ENCODE data around the gene LELP1. TPM values are rescaled to one million over a fixed set of nuclear protein-coding genes. Genes with fewer than 3 reads are reported as not detected.

The LELP1 gene
- polyA plus RNA-seq, 3 donors: not detected

- Mint-ChIP-seq H3K9me3 (peaks cover 0 to 1% (median 0%) of the 10 kb centered on the region in 7 donors), H3K27me3 (ENCODE audit: low read depth in 3 of 3) (peaks cover 5 to 26% (median 11%) of the 10 kb centered on the region in 3 donors), H3K4me3 (no peak overlapping the region), H3K36me3 (no peaks in the 10 kb centered on the region), H3K27ac (no peak overlapping the region), H3K4me1 (no peaks in the 10 kb centered on the region)
- Histone ChIP-seq H3K4me3 (replicated peaks in 1 of 3; ENCODE audit: low read depth in 2 of 3, low read length in 3 of 3) (no peak overlapping the region), H3K9me3 (replicated peaks in 1 of 2; ENCODE audit: control insufficient read depth in 1 of 2, insufficient read depth in 1 of 2, low read length in 2 of 2) (no peaks in the 10 kb centered on the region), H2AFZ (ENCODE audit: insufficient read depth, low read depth, low read length, poor library complexity, severe bottlenecking) (no peak overlapping the region), H4K20me1 (ENCODE audit: insufficient read depth, low read length) (no peaks in the 10 kb centered on the region), H3K27me3 (ENCODE audit: control insufficient read depth in 2 of 2, insufficient read depth in 2 of 2, low read length in 2 of 2) (peaks cover 7 to 10% of the 10 kb centered on the region in 2 donors), H3K27ac (ENCODE audit: low read depth in 1 of 2, low read length in 2 of 2) (no peak overlapping the region), H3K4me2 (replicated peaks; ENCODE audit: extremely low read depth, low read length, poor library complexity, severe bottlenecking) (no peak overlapping the region), H3K9ac (ENCODE audit: insufficient read depth, low read length, poor library complexity, severe bottlenecking) (no peak overlapping the region), H3K4me1 (ENCODE audit: control insufficient read depth in 1 of 2, insufficient read depth in 2 of 2, low read length in 2 of 2) (no peaks in the 10 kb centered on the region), H3K79me2 (ENCODE audit: insufficient read depth, low read length) (no peaks in the 10 kb centered on the region), H3K36me3 (replicated peaks in 1 of 2; ENCODE audit: control insufficient read depth in 1 of 2, insufficient read depth in 2 of 2, low read length in 2 of 2) (no peaks in the 10 kb centered on the region)
- no peak for TF ChIP-seq CTCF (IDR thresholded peaks at IDR 0.05)
- WGBS (ENCODE audit: insufficient coverage): no CpG with 5 or more reads among the region's 1 CpG
- no peak for DNase-seq
- intact Hi-C loops (cut with micrococcal nuclease): no loop called here
These were observed 46.9 kb downstream of the LELP1 start for GRCh38 chr1:153250166-153250565.

GRCh38 chr1:153251087-153251486 is 47.9 kb downstream of the LELP1 start:
- Mint-ChIP-seq H3K4me3 (no peak overlapping the region), H3K36me3 (no peaks in the 10 kb centered on the region), H3K27ac (peak overlapping the region in 2 of 7 donors; percentile 3 to 33), H3K27me3 (ENCODE audit: low read depth in 3 of 3) (peaks cover 7 to 26% (median 11%) of the 10 kb centered on the region in 3 donors), H3K9me3 (peaks cover 0 to 1% (median 0%) of the 10 kb centered on the region in 7 donors), H3K4me1 (no peaks in the 10 kb centered on the region)
- Histone ChIP-seq H3K4me1 (ENCODE audit: control insufficient read depth in 1 of 2, insufficient read depth in 2 of 2, low read length in 2 of 2) (no peaks in the 10 kb centered on the region), H3K4me3 (replicated peaks in 1 of 3; ENCODE audit: low read depth in 2 of 3, low read length in 3 of 3) (no peak overlapping the region), H3K27ac (ENCODE audit: low read depth in 1 of 2, low read length in 2 of 2) (no peak overlapping the region), H3K79me2 (ENCODE audit: insufficient read depth, low read length) (no peaks in the 10 kb centered on the region), H3K27me3 (ENCODE audit: control insufficient read depth in 2 of 2, insufficient read depth in 2 of 2, low read length in 2 of 2) (peaks cover 7 to 10% of the 10 kb centered on the region in 2 donors), H3K9me3 (replicated peaks in 1 of 2; ENCODE audit: control insufficient read depth in 1 of 2, insufficient read depth in 1 of 2, low read length in 2 of 2) (no peaks in the 10 kb centered on the region), H3K9ac (ENCODE audit: insufficient read depth, low read length, poor library complexity, severe bottlenecking) (no peak overlapping the region), H3K4me2 (replicated peaks; ENCODE audit: extremely low read depth, low read length, poor library complexity, severe bottlenecking) (no peak overlapping the region), H4K20me1 (ENCODE audit: insufficient read depth, low read length) (no peaks in the 10 kb centered on the region), H3K36me3 (replicated peaks in 1 of 2; ENCODE audit: control insufficient read depth in 1 of 2, insufficient read depth in 2 of 2, low read length in 2 of 2) (no peaks in the 10 kb centered on the region), H2AFZ (ENCODE audit: insufficient read depth, low read depth, low read length, poor library complexity, severe bottlenecking) (no peak overlapping the region)
- intact Hi-C loops (cut with micrococcal nuclease): no loop called here
- no peak for TF ChIP-seq CTCF (IDR thresholded peaks at IDR 0.05)
- DNase-seq: no peak
- WGBS (ENCODE audit: insufficient coverage): 46% methylated on average over 1 of the region's 2 CpGs

Measured in CD14-positive monocyte (primary cell).